LNCaP clone FGC (cell line): ENCODE results near the gene SELENOI.
A peak's percentile ranks its signal among the peaks of the same experiment; 100 is the strongest.
"Not testable (repeated sequence)": the region's sequence is repeated elsewhere in the genome, so short reads cannot be mapped to it uniquely, and the experiment has no call there.

Experiments
- DNase-seq: peaks from one replicate; pipeline ENCODE4 v3.0.0-alpha.2; 2011; ENCODE audit warnings: low read depth
- H3K4me3 ChIP-seq: 2 replicates; pipeline ENCODE4 v1.5.1; 2011; ENCODE audit warnings: mild to moderate bottlenecking, low read depth, low read length, control low read depth
- TF ChIP-seq, protein P1 (sequence below): IDR thresholded peaks from 2 replicates; pipeline ENCODE4 v1.5.1; 2012; ENCODE audit warnings: mild to moderate bottlenecking; ENCODE audit not compliant: control insufficient read depth, insufficient read depth; ENCODE audit errors: extremely low read depth

SELENOI gene

DNA sequence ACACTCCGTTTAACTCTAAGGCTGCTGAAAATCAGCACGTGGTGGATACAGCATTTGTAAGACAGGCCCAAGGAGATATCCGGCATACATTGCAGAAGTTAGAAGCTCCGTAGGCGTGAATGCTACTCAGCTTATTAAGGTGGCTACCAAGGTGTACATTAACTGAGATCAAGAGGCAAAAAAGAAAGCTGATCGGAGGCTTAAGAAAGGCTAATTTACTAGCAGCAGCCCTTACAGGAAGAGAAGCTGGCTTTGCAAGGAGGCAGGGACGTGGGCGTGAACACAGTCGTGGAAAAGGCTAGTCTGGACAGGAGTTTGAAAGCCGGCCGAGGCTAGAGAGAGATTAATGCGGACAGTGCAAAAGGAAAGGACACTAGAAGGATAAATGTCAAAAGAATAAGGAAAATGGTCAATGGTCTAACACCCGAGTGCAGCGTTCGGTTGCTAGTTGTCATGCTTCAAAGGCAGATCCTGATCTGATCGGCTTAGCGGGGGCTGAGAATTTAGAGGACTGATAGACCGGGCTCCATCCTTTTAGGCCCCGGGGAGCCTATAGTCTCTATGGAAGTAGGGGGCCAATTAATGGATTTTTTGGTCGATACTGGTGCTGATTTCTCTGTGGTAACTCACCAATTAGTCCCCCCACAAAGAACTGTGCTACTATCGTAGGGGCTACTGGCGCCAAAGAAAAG is 45.6 kb upstream of the SELENOI start:
- TF ChIP-seq, protein P1, sequence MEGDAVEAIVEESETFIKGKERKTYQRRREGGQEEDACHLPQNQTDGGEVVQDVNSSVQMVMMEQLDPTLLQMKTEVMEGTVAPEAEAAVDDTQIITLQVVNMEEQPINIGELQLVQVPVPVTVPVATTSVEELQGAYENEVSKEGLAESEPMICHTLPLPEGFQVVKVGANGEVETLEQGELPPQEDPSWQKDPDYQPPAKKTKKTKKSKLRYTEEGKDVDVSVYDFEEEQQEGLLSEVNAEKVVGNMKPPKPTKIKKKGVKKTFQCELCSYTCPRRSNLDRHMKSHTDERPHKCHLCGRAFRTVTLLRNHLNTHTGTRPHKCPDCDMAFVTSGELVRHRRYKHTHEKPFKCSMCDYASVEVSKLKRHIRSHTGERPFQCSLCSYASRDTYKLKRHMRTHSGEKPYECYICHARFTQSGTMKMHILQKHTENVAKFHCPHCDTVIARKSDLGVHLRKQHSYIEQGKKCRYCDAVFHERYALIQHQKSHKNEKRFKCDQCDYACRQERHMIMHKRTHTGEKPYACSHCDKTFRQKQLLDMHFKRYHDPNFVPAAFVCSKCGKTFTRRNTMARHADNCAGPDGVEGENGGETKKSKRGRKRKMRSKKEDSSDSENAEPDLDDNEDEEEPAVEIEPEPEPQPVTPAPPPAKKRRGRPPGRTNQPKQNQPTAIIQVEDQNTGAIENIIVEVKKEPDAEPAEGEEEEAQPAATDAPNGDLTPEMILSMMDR: no peak
- H3K4me3 ChIP-seq: no peak overlapping the region
- DNase-seq: no peak

DNA sequence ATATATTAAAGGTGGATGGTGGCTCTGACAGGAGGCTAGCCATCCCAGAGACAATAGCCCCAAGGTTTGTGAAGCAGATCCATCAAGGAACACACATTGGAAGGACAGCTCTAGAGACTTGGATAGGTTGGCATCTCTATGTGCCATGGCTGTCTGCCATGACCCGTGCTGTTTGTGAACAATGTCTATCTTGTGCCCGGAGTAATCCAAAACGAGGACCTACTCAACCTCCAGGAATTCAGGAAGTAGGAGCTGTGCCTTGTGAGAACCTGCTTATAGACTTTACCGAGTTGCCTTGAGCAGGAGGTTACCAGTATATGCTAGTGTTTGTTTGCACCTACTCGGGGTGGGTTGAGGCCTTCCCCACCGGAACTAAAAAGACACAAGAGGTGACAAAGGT is 43.1 kb upstream of the SELENOI start:
- peak; percentile 86 for DNase-seq
- no peak overlapping the region for H3K4me3 ChIP-seq
- TF ChIP-seq, protein P1: no peak

DNA sequence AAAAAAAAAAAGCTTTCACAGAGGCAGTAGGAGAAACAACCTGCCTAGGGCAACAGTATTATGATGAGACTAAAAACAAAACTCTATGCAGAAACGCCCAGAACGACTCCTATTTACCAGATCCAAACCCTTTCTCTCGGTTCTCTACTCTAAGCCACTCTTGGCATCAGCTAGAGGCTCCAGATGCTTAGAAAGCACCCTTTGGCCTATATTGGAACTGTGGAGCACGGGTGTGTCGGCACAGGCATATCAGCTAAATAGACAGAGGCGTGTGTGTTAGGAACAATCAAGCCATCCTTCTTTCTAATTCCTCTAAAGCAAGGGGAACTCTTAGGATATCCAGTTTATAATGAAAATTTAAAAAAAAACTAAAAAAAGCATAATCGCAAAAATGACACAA is 40.8 kb upstream of the SELENOI start:
- not testable (repeated sequence) for DNase-seq, H3K4me3 ChIP-seq

DNA sequence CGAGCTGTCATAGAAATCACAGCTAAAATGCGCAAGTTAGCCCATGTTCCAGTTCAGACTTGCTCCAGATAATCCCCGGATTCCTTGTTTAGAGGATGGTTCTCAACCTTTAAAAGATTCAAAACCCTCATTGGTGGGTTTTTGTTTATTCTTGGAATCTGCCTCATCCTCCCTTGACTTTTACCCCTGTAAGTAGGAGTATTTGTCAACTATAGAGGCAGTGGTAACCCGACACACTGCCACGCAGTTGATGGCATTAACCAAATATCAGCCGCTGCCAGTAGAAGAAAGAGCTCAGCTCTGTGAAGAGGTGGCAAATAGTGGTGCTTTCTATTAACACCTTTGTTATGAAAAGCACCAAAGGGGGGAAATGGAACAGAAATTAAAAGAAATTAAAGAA is 40.4 kb upstream of the SELENOI start:
- H3K4me3 ChIP-seq: no peak overlapping the region
- DNase-seq: no peak
- TF ChIP-seq, protein P1: no peak

DNA sequence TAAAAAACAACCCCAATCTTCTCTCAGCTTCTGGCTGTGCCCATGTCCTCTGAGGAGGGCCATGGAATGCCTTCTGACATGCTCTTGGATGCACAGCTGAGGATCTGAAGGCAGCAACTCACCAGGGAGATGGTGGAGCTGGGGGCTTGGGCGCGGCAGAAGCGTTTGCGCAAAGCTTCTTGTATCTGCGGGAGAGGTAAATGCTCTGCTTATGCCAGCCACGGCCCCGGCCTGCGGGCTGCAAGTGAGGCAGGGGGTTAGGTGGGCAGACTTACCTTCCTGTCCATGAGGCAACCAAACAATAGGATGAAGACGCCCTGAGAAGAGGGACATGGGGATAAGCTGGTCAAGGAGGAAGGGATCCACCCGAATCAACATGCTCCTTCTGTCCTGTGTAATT is 36.0 kb upstream of the SELENOI start:
- TF ChIP-seq, protein P1: no peak
- H3K4me3 ChIP-seq: no peak overlapping the region
- DNase-seq: no peak

DNA sequence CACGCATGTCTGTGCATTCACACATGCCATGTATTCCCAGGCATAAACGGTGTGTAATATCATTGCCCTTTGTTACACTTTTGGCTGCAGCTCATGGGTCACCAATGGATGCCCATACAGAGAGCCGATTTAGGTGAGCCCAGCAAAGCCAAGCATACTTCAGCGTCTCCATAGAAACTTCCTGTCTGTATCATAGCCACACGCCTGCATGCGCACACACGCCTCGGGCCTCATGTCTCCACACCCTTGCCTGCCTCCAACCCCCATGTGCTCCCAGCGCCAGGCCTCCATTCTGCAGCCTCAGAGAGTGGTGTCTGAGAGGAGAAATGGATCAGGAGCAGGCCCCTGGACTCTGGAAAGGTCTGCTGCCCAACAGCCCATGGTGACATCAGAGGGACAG is 33.5 kb upstream of the SELENOI start:
- TF ChIP-seq, protein P1: no peak
- H3K4me3 ChIP-seq: no peak overlapping the region
- DNase-seq: no peak

DNA sequence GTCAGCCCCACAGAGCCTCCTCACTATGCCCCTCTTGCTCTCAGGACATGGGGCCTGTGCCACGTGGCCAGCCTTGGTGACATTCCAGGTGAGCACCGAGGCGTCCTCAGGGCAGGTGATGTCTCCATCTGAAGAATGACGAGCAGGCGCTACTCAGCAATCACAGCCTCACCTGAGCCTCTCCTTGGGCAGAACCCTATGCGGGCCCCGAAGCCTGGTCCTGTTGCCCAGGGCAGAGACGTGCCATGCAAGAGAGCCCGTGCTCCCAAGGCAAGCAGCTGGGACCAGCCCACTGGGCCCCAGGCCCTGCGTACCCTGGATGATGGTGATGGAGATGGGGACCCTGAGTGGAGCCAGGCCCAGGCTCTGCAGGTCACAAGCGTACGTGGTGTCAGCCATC is 32.5 kb upstream of the SELENOI start:
- no peak for DNase-seq
- TF ChIP-seq, protein P1: no peak
- H3K4me3 ChIP-seq: no peak overlapping the region

DNA sequence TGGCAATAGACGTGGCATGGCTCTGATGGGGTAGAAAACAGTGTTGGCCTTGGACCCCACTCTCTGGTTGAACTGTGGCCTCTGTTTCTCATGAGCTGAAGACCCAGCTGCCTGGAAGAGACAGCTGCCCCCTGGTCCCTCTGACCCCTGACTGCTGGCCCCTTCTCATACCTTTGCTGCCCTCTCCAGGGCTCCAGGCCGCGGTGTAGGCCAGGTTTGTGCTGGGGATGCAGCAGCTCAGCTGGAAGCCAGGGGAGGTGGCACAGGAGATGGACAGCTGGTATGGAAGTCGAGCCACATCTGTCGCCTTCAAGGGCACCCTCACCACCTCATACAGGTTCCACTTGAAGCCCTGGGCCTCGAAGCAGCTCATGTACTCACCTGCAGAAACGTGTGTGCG is 31.7 kb upstream of the SELENOI start:
- H3K4me3 ChIP-seq: no peak overlapping the region
- TF ChIP-seq, protein P1: no peak
- no peak for DNase-seq
